ENCODE data around the gene SREBF2.

Gene SREBF2

DNA sequence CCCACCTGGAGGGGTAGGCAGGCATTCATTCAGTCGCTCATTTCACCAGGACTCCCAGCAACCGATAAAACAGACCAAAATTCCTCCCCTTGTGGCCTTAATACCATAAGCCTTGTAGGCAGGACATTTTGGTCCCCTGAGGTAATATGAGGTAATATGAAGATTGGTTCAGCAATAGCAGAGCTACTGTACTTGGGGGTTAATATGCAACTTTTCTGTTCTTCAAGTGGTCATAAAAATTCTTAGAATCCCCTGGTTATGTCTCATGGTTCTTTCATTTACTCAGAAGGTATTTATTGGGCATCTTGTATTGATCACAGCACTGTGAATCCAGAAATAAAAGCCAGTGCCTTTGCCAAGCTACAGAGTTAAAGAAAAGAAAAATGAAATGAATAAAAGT lies 52.2 kb downstream of the SREBF2 start:
- H3K4me2 ChIP-seq (ENCODE audit: low read length), result no peak overlapping the region
- H3K9ac ChIP-seq, result no peak overlapping the region
- H3K36me3 ChIP-seq (ENCODE audit: control insufficient read depth, insufficient read depth, low read length), result no peaks in the 10 kb centered on the region
- TF ChIP-seq, protein P1, sequence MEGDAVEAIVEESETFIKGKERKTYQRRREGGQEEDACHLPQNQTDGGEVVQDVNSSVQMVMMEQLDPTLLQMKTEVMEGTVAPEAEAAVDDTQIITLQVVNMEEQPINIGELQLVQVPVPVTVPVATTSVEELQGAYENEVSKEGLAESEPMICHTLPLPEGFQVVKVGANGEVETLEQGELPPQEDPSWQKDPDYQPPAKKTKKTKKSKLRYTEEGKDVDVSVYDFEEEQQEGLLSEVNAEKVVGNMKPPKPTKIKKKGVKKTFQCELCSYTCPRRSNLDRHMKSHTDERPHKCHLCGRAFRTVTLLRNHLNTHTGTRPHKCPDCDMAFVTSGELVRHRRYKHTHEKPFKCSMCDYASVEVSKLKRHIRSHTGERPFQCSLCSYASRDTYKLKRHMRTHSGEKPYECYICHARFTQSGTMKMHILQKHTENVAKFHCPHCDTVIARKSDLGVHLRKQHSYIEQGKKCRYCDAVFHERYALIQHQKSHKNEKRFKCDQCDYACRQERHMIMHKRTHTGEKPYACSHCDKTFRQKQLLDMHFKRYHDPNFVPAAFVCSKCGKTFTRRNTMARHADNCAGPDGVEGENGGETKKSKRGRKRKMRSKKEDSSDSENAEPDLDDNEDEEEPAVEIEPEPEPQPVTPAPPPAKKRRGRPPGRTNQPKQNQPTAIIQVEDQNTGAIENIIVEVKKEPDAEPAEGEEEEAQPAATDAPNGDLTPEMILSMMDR (IDR thresholded peaks at IDR 0.05), result no peak
- no peaks in the 10 kb centered on the region for H3K9me3 ChIP-seq (ENCODE audit: control insufficient read depth, low read length)
- H3K27me3 ChIP-seq (ENCODE audit: control insufficient read depth, insufficient read depth, low read length), result no peaks in the 10 kb centered on the region
- no peak overlapping the region for H2AFZ ChIP-seq
- no peaks in the 10 kb centered on the region for H3K79me2 ChIP-seq
- no peak overlapping the region for H3K27ac ChIP-seq
- H3K4me1 ChIP-seq, result no peaks in the 10 kb centered on the region
- no peak overlapping the region for H3K4me3 ChIP-seq (ENCODE audit: low read depth, low read length)

DNA sequence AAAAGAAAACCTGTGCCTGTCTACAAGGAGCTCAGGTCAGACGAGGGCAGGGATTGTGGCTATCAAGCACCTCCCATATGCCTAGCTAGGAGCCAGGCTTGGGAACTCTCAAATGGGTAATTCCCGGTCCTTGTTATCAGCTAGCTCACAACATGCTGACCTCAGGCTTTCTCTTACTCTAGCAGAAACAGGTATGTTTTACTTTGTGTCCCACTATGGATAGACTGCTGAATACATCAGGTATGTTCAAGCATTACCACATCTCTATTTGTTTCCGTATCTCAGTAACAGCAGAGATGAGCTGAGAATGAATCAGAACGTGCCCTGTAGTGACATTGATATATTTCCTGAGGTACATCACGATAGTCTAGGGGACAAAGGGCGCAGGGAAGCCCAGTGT lies 52.6 kb downstream of the SREBF2 start:
- no peaks in the 10 kb centered on the region for H3K36me3 ChIP-seq (ENCODE audit: control insufficient read depth, insufficient read depth, low read length)
- no peak overlapping the region for H3K27ac ChIP-seq
- no peaks in the 10 kb centered on the region for H3K4me1 ChIP-seq
- no peak overlapping the region for H2AFZ ChIP-seq
- TF ChIP-seq, protein P1 (IDR thresholded peaks at IDR 0.05), result no peak
- no peak overlapping the region for H3K4me2 ChIP-seq (ENCODE audit: low read length)
- no peak overlapping the region for H3K4me3 ChIP-seq (ENCODE audit: low read depth, low read length)
- H3K9ac ChIP-seq, result no peak overlapping the region
- H3K27me3 ChIP-seq (ENCODE audit: control insufficient read depth, insufficient read depth, low read length), result no peaks in the 10 kb centered on the region
- H3K9me3 ChIP-seq (ENCODE audit: control insufficient read depth, low read length), result no peaks in the 10 kb centered on the region
- H3K79me2 ChIP-seq, result no peaks in the 10 kb centered on the region

DNA sequence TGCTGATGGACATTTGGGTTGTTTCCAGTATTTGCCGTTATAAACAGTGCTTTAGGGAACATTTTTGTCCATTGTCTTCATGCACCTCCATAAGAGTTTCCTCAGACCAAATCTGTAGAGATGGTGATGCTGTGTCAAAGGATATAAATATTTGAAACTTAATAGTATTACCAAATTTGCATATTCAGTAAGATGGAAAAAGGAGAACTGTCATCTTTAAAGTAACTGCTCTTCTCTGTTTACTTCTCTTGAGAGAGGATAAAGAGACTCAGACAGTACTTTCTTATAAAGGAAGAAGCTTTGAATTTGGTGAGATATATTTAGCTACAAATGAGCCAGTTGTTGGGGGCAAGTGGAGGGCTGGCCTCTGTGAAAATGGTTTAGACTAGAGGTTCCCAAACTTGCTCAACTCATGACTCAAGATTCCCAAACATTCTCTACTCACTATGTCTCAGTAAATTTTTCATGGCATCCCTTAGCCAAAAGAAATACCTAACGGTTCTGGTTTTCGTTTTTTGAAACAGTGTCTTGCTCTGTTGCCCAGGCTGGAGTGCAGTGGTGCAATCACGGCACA lies 55.8 kb downstream of the SREBF2 start:
- H3K27me3 ChIP-seq (ENCODE audit: control insufficient read depth, insufficient read depth, low read length), result no peaks in the 10 kb centered on the region
- no peaks in the 10 kb centered on the region for H3K79me2 ChIP-seq
- no peaks in the 10 kb centered on the region for H3K4me1 ChIP-seq
- TF ChIP-seq, protein P1 (IDR thresholded peaks at IDR 0.05), result no peak
- H3K9ac ChIP-seq, result no peak overlapping the region
- no peak overlapping the region for H3K27ac ChIP-seq
- no peaks in the 10 kb centered on the region for H3K36me3 ChIP-seq (ENCODE audit: control insufficient read depth, insufficient read depth, low read length)
- no peaks in the 10 kb centered on the region for H3K9me3 ChIP-seq (ENCODE audit: control insufficient read depth, low read length)
- no peak overlapping the region for H3K4me2 ChIP-seq (ENCODE audit: low read length)
- no peak overlapping the region for H2AFZ ChIP-seq
- H3K4me3 ChIP-seq (ENCODE audit: low read depth, low read length), result no peak overlapping the region

DNA sequence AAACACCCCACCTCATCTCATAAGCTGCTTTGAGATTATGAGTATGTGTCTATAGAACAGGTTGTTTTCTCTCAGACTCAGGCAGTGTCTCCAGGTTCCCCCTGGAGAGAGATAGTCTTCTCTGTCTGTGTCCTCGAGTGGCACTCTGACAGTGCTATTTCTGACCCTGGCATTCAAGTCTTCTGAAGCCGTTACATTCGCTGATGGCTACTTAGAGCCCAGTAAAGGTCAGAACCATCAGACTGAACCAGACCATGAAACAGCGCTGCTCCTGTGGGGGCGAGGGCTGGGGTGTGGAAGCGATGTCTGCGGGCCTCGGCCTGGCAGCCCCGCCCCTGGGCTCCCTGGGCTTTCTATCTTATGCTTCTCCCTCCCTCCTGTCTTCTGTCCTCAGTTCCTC lies 58.5 kb downstream of the SREBF2 start:
- H2AFZ ChIP-seq, result no peak overlapping the region
- H3K27ac ChIP-seq, result no peak overlapping the region
- H3K27me3 ChIP-seq (ENCODE audit: control insufficient read depth, insufficient read depth, low read length), result no peaks in the 10 kb centered on the region
- H3K4me2 ChIP-seq (ENCODE audit: low read length), result no peak overlapping the region
- no peak overlapping the region for H3K4me3 ChIP-seq (ENCODE audit: low read depth, low read length)
- no peaks in the 10 kb centered on the region for H3K79me2 ChIP-seq
- no peak overlapping the region for H3K9ac ChIP-seq
- no peaks in the 10 kb centered on the region for H3K36me3 ChIP-seq (ENCODE audit: control insufficient read depth, insufficient read depth, low read length)
- H3K9me3 ChIP-seq (ENCODE audit: control insufficient read depth, low read length), result no peaks in the 10 kb centered on the region
- H3K4me1 ChIP-seq, result no peaks in the 10 kb centered on the region
- TF ChIP-seq, protein P1 (IDR thresholded peaks at IDR 0.05), result no peak

DNA sequence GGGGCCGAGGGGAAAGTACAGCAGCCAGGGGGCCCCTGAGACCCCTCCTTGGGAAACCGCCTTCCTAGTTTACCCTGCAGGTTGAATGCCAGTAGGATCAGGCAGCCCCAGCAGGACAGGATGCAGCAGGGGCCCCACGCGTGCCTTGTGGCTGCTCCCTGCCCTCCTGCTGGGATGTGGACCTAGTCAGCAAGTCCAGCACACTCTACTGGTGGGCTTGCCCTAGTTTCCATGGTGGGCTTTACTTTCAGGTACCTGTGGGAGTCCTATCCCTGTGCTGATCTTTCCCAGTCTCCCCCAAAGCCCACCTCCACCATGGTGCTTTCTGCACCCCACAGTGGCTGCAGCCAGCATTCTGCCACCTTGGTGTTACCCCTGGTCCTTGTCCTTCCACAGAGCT lies 59.8 kb downstream of the SREBF2 start:
- Histone ChIP-seq H3K36me3 (ENCODE audit: control insufficient read depth, insufficient read depth, low read length) (no peaks in the 10 kb centered on the region), H3K79me2 (no peaks in the 10 kb centered on the region), H3K4me3 (ENCODE audit: low read depth, low read length) (no peak overlapping the region), H3K27ac (no peak overlapping the region), H3K9ac (no peak overlapping the region), H3K9me3 (ENCODE audit: control insufficient read depth, low read length) (no peaks in the 10 kb centered on the region), H3K27me3 (ENCODE audit: control insufficient read depth, insufficient read depth, low read length) (no peaks in the 10 kb centered on the region), H2AFZ (no peak overlapping the region), H3K4me2 (ENCODE audit: low read length) (no peak overlapping the region), H3K4me1 (no peaks in the 10 kb centered on the region)
- TF ChIP-seq, protein P1 (IDR thresholded peaks at IDR 0.05), result no peak

All from parathyroid adenoma (tissue), 2 donors.